GM18511 (cell line): ENCODE results near the gene SHC2.

Experiments used
- ATAC-seq: cut with Tn5 transposase; IDR thresholded peaks from one replicate; pipeline ENCODE4 v1.9.1; 2021; ENCODE audit warnings: mild to moderate bottlenecking, moderate library complexity; ENCODE audit not compliant: unreplicated experiment

SHC2 gene

DNA sequence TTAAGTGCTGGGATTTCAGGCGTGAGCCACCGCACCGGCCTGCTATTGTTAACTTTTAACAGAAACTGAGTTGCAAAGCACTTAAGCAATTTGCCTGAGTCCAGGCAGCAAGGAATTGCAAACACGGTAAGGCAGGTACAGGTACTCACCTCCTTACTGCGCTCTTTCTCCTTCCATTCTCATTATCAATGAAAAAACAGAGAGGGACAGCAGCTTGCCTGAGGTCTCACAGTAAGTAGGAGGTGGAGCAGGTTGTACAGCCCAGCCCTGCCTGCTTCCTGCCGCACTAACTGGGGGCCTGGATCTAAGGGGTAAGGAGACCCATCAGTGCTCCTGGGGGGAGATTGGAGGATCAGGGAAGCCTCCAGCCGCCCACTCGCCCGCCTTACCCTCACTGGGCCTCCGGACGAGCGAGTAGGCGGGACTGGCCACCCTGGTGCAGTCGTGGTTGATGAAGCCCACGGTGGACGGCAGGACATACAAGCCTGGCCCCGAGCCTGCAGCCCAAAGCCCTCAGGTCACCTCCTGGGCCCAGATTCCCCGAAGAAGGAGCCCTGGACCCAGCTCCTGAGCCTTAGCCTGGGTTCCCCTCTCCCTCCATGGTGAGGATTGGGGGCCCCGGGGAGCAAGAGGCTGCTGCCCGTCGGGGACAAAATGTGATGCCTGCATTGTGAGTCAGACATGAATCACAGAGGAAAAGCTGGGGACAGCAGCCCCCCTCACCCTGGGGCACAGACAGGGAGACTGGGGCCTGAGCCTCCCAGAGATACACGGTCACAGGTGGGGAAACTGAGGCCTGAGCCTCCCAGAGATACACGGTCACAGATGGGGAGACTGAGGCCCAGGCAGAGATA is 11.4 kb upstream of the SHC2 start:
- ATAC-seq, result no peak

DNA sequence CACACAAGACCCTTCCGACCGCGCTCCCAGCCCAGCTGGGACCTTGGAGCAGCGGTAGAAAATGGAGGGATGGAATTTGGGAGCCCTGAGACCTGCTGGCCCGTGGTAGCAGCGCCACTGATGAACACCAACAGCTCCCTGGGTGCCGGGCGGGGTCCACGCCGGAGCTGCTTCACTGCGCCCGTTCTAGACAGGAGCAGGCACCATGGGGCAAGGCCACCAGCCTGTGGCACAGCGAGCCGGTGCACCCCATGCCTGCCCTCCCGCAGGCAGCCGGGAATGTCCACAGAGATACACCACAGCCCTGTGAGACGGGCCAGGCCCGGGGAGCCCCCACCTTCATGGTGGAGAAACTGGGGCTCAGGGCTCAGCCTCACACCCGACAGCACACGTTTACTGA is 9.9 kb upstream of the SHC2 start:
- no peak for ATAC-seq

DNA sequence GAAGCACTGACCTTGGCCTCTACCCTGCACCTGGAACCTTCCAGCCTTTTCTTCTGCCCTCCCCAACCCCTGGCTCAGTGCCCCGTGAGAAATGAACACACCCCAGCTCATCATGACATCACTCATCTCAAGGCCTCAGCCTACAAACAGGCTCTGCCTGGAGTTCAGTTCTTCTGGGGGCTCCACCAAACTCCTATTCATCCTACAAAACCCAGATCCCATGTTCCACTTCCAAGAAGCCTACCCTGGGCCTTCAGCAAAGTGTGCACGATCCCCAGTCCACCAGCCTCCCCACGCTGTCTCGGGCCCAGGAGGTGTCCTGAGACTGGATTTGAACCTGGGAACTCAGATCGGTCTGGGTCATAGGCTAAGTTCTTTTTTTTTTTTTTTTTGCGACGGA is 9.0 kb upstream of the SHC2 start:
- ATAC-seq, result no peak

GRCh38 chr19:468587-469256 is 7.9 kb upstream of the SHC2 start:
- ATAC-seq, result no peak

GRCh38 chr19:467554-467953 is 6.7 kb upstream of the SHC2 start:
- ATAC-seq, result no peak

DNA sequence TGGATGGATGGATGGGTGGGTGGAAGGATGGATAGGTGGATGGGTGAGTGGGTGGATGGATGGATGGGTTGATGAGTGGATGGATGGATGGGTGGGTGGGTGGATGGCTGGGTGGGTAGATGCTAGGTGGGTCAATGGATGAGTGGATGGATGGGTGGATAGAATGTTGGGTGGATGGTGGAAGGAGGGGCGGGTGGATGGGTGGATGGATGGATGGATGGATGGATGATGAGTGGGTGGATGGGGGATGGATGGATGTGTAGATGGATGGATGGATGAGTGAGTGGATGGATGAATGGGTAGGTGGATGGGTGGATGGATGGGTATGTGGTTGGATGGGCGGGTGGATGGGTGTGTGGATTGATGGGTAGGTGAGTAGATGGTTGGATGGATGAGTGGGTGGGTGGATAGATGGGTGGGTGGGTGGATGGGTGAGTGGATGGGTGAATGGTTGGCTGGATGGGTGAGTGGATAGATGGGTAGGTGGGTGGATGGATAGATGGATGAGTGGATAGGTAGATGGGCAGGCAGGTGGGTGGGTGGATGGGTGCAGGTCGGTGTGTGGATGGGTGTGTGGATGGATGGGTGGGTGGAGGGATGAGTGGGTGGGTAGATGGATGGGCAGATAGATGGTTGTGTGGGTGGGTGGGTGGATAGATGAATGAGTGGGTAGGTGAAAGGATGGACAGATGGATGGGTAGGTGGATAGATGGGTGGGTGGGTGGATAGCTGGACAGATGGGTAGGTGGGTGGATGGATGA is 4.4 kb upstream of the SHC2 start:
- no peak for ATAC-seq

DNA sequence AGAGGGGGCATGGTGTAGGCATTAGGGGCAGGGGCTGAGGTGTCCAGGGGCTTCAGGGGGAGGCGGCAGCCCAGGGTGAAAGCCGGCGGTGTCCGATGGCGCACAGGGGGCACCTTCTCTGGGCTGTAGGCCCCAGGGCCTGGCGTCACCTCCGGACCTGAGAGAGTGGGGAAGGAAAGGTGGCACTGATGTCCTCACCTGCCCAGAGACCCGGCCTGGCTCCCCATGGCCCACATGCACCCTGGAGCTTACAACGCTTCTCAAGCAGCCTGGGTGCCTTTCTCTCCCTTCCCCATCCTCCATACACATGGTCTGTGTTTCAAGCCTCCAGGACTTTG is 3.3 kb upstream of the SHC2 start:
- no peak for ATAC-seq

DNA sequence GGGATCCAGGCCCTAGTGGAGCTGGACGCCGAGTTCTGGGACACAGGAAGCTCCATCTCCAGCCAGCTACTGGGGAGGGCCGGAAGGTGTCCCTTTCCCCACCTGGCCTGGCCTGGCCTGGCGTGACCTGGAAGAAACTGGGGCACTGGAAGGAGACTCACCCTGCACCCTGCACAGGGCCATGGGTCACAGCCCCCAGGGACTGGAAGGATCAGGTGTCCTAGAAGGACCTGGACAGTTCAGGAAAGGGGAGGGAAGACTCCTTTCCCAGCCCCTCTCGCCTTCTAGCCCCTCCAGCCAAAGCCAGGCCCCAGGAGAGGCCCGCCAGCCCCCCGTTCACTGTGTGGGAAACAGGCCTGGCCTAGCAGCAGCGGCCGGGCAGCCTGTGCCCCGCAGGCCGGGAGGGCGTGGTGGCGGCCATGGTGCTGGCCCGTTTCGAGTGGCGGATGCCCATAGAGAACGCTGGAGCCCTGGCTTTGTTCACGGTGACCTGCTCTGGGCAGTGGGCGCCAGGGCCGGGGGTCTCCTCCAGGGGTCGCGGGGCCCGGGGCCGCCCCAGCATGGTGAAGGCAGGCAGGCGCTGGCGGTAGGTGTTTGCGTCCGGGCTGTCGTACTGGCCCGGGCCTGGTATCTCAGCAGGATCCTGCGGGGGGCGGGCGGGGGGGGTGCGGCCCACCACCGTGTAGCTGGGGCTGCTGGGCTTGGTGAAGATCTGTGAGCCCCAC is 2.8 kb upstream of the SHC2 start:
- ATAC-seq, result no peak

GRCh38 chr19:461721-462551 is 1.1 kb upstream of the SHC2 start:
- ATAC-seq, result no peak

GRCh38 chr19:459724-460511 is 915 bp downstream of the SHC2 start:
- no peak for ATAC-seq

DNA sequence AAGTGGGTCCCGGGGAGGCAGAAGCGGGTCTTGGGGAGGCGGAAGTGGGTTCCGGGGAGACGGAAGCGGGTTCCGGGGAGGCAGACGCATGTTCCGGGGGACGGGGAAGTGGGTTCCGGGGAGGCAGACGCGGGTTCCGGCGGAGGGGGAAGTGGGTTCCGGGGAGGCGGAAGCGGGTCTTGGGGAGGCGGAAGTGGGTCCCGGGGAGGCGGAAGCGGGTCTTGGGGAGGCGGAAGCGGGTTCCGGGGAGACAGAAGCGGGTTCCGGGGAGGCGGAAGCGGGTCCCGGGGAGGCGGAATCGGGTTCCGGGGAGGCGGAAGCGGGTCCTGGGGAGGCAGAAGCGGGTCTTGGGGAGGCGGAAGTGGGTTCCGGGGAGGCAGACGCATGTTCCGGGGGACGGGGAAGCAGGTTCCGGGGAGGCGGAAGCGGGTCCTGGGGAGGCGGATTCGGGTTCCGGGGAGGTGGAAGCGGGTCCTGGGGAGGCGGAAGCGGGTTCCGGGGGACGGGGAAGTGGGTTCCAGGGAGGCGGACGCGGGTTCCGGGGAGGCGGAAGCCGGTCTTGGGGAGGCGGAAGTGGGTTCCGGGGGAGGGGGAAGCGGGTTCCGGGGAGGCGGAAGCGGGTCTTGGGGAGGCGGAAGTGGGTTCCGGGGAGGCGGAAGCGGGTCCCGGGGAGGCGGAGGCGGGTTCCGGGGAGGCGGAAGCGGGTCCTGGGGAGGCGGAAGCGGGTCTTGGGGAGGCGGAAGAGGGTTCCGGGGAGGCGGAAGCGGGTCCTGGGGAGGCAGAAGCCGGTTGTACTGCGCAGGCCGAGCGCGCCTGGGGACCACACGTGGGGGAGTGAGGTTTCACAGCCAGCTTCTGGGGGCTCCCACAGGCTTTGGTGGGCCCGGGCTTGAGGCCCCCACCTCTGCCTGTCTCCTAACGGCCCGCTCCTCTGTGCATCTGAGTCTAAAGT is 2.5 kb downstream of the SHC2 start:
- ATAC-seq, result no peak

- no peak for ATAC-seq
Measured at GRCh38 chr19:457636-458035, 3.2 kb downstream of the SHC2 start.

- no peak for ATAC-seq
Measured at GRCh38 chr19:456547-457110, 4.2 kb downstream of the SHC2 start.

DNA sequence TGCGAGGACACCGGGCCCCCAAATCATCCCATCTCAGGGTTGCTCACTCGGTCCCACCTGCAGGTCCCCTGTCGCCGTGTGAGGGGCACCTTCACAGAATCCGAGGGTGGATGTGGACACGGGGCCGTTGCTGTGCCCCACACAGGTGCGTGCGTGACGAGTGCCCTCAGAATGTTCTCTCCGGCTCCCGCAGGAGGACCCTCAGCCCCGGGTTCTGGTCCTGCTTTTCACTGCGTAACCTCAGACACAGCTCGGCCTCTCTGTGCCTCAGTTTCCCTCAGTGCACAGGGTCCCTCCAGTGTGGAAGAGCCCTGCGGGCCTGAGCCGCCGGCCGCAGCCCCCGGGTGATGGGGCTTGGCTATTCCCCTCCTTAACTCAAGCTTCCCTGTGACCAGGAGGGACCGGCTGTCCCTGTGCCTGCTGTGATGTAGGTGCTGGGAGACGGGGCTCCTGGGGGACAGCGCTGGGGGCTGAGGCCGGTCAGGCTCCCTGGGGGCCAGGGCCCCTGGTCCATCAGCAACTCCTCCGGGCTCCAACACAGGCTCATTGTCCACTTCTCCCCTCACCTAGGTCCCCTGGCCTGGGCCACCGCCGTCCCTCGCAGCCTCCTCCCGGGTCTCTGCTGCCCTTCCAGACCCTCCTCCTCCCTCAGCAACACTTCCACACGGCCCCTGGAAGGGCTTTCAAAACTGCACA is 4.8 kb downstream of the SHC2 start:
- no peak for ATAC-seq

- no peak for ATAC-seq
Measured at GRCh38 chr19:455031-455705, 5.7 kb downstream of the SHC2 start.

DNA sequence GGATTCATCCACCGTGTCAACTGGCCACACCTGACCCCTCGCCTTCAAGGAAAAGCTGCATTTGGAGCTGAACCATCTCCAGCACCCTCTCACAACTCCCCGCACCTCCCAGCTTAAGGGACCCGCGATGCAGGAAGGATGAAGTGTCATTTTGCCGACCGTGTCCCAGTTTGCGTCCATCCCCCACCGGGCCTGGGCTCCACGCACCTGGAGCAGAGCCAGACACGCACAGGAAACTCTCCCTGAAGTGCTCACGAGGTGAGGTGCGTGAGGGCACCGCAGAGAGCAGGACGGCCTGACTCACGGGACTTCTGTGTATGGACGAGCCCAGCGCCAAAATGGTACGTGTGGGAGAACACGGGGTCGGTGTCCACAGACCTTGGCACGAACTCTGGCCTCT is 7.2 kb downstream of the SHC2 start:
- no peak for ATAC-seq

- no peak for ATAC-seq
Measured at GRCh38 chr19:452829-453228, 8.0 kb downstream of the SHC2 start.
